Spleen (tissue), 11 donors: ENCODE data around the gene ANAPC7. TPM values are rescaled to one million over a fixed set of nuclear protein-coding genes. Genes with fewer than 3 reads are reported as not detected.
A peak's percentile ranks its signal among the peaks of the same experiment; 100 is the strongest.

Experiments
- DNase-seq: peaks from one replicate; pipeline ENCODE4 v3.0.0-alpha.2; 2020
- H3K27ac ChIP-seq, 8 donors: fragments of 200-600 bp; sonication (generic) in 7 of 8; 1 replicate in 4 of 8; 2 replicates in 4 of 8; pipeline versions ENCODE4 v1.5.0 to v1.8.0; 2016 to 2021; ENCODE audit warnings: inconsistent platforms in 4 of 8, mild to moderate bottlenecking in 4 of 8, moderate library complexity in 1 of 8
- H3K27me3 ChIP-seq, 7 donors: fragments of 200-600 bp; sonication (generic) in 6 of 7; replicated peaks in 1 of 7; 1 replicate in 4 of 7; 2 replicates in 3 of 7; pipeline versions ENCODE4 v1.5.0 to v1.8.0; 2016 to 2021; ENCODE audit warnings: inconsistent platforms in 3 of 7, mild to moderate bottlenecking in 1 of 7
- H3K36me3 ChIP-seq, 6 donors: fragments of 200-600 bp; sonication (generic) in 5 of 6; 1 replicate in 4 of 6; 2 replicates in 2 of 6; pipeline versions ENCODE4 v1.5.0 to v1.8.0; 2016 to 2021; ENCODE audit warnings: inconsistent platforms in 2 of 6
- H3K4me1 ChIP-seq, 6 donors: fragments of 200-600 bp; sonication (generic) in 5 of 6; 1 replicate in 3 of 6; 2 replicates in 3 of 6; pipeline versions ENCODE4 v1.5.0 to v1.8.0; 2016 to 2021; ENCODE audit warnings: inconsistent platforms in 3 of 6
- H3K4me3 ChIP-seq, 8 donors: fragments of 200-600 bp; sonication (generic) in 7 of 8; 1 replicate in 4 of 8; 2 replicates in 4 of 8; pipeline versions ENCODE4 v1.5.0 to v1.8.0; 2016 to 2021; ENCODE audit warnings: inconsistent platforms in 4 of 8, mild to moderate bottlenecking in 4 of 8, moderate library complexity in 2 of 8
- H3K9me3 ChIP-seq, 8 donors: fragments of 200-600 bp; sonication (generic) in 7 of 8; 1 replicate in 4 of 8; 2 replicates in 4 of 8; pipeline versions ENCODE4 v1.5.0 to v1.8.0; 2016 to 2021; ENCODE audit warnings: inconsistent platforms in 4 of 8
- CTCF ChIP-seq, 11 experiments: fragments of 200-600 bp in 7 of 11; fragments of 450-650 bp in 4 of 11; sonication (generic) in 4 of 11; IDR thresholded peaks in 8 of 11; conservative IDR thresholded peaks in 3 of 11; 1 replicate in 7 of 11; 2 replicates in 4 of 11; pipeline versions ENCODE4 v1.4.0 to v1.8.0; 2016 to 2021; ENCODE audit warnings: antibody characterized with exemption in 11 of 11, inconsistent platforms in 4 of 11, mild to moderate bottlenecking in 1 of 11
- POLR2A ChIP-seq, 3 donors: fragments of 450-650 bp; IDR thresholded peaks; one replicate each; pipeline ENCODE4 v1.5.1; 2017; ENCODE audit warnings: antibody characterized with exemption in 3 of 3, mild to moderate bottlenecking in 1 of 3
- POLR2AphosphoS5 ChIP-seq, 3 donors: sonication (generic); formaldehyde crosslinking; IDR thresholded peaks; one replicate each; pipeline ENCODE4 v1.5.1; 2017; ENCODE audit warnings: antibody characterized with exemption in 3 of 3
- WGBS, 5 donors: extraction: QIAGEN DNeasy Blood & Tissue Kit in 3 of 5; methylation state at CpG; one replicate each; pipeline versions ENCODE4 v1.1.5 to v1.1.7; 2013 to 2018; 5-methylcytosine and 5-hydroxymethylcytosine counted together
- intact Hi-C: fragments of 100-400 bp; cut with DNase I; formaldehyde crosslinking; loops from one replicate; pipeline ENCODE4 v1.15.0; 2023; ENCODE audit warnings: low total_unique reads
- polyA plus RNA-seq, 3 donors: library from polyadenylated mRNA; stranded (reverse); fragments of 200-250 nt; gene quantifications; one replicate each; pipeline ENCODE4 v1.2.1, GENCODE V29; 2013
- total RNA-seq, 7 donors: library from RNA; depleted of rRNA in 3 of 7; stranded (reverse); fragments of >200 nt in 3 of 7; fragmentation: NEBNext Ultra II Directional in 4 of 7; extraction: Animal tissue kit (Norgen Biotek cat#: 25700) in 4 of 7; gene quantifications; one replicate each; pipeline versions ENCODE4 v1.1.0 to v1.2.1, GENCODE V29; 2016 to 2021
- donor health status: healthy with polysubstance abuse.
- donor health status: DM: no; HTN: no; CAD: no; lungs with moderate emphysema.
- donor health status: DM: no; HTN: no; CAD: no.
- donor health status: Bipolar disorder and iron deficiency.
- donor health status: healthy.
- donor health status: DM: no; HTN: no; CAD: no.
- donor health status: DM: yes; HTN: yes; CAD: no.

ANAPC7 gene
- total and polyA plus RNA-seq, 10 donors = 32.2 to 78.0 (median 50.3) TPM

GRCh38 chr12:110339184-110339952 is 64.1 kb downstream of the ANAPC7 start:
- H3K27ac ChIP-seq = no peak overlapping the region
- no peaks in the 10 kb centered on the region for H3K9me3 ChIP-seq
- H3K36me3 ChIP-seq = peaks cover 22 to 100% (median 99%) of the 10 kb centered on the region in 6 donors
- DNase-seq = no peak
- 80 to 91% (median 89%) methylated on average over 8 of the region's 8 CpGs for WGBS, 5 donors
- intact Hi-C loops = no loop called here
- peaks cover 0 to 6% (median 0%) of the 10 kb centered on the region in 6 donors for H3K4me1 ChIP-seq
- TF ChIP-seq POLR2A (IDR thresholded peaks at IDR 0.05) = no peak
- TF ChIP-seq POLR2AphosphoS5 (IDR thresholded peaks at IDR 0.05) = no peak
- no peak for TF ChIP-seq CTCF (IDR thresholded peaks at IDR 0.05 in 8 of 11, conservative IDR thresholded peaks at IDR 0.05 in 3 of 11)
- no peaks in the 10 kb centered on the region for H3K27me3 ChIP-seq
- no peak overlapping the region for H3K4me3 ChIP-seq

GRCh38 chr12:110338754-110339153 is 64.8 kb downstream of the ANAPC7 start:
- TF ChIP-seq POLR2AphosphoS5 (IDR thresholded peaks at IDR 0.05) (no peak), CTCF (IDR thresholded peaks at IDR 0.05 in 8 of 11, conservative IDR thresholded peaks at IDR 0.05 in 3 of 11) (peak in 1 of 11 experiments; percentile 9)
- intact Hi-C loops = no loop called here
- H3K9me3 ChIP-seq = no peaks in the 10 kb centered on the region
- H3K27ac ChIP-seq = no peak overlapping the region
- peaks cover 19 to 100% (median 99%) of the 10 kb centered on the region in 6 donors for H3K36me3 ChIP-seq
- H3K27me3 ChIP-seq = no peaks in the 10 kb centered on the region
- peaks cover 0 to 6% (median 0%) of the 10 kb centered on the region in 6 donors for H3K4me1 ChIP-seq
- DNase-seq = no peak
- no peak overlapping the region for H3K4me3 ChIP-seq
- 63 to 82% (median 79%) methylated on average over 3 of the region's 3 CpGs for WGBS, 5 donors

- H3K4me1 ChIP-seq = peaks cover 0 to 6% (median 0%) of the 10 kb centered on the region in 6 donors
- no peak overlapping the region for H3K27ac ChIP-seq
- TF ChIP-seq POLR2AphosphoS5 (IDR thresholded peaks at IDR 0.05) (no peak), POLR2A (IDR thresholded peaks at IDR 0.05) (no peak), CTCF (IDR thresholded peaks at IDR 0.05 in 8 of 11, conservative IDR thresholded peaks at IDR 0.05 in 3 of 11) (no peak)
- 91 to 95% (median 92%) methylated on average over 11 of the region's 11 CpGs for WGBS, 5 donors
- no peaks in the 10 kb centered on the region for H3K27me3 ChIP-seq
- DNase-seq = no peak
- H3K9me3 ChIP-seq = no peaks in the 10 kb centered on the region
- H3K4me3 ChIP-seq = no peak overlapping the region
- intact Hi-C loops = no loop called here
- H3K36me3 ChIP-seq = peaks cover 19 to 100% (median 98%) of the 10 kb centered on the region in 6 donors
These were observed 65.4 kb downstream of the ANAPC7 start for GRCh38 chr12:110337912-110338710.
